Brain microvascular endothelial cell (primary cell): ENCODE measurements around the gene RNF130.

Experiments
- DNase-seq: peaks from one replicate; pipeline ENCODE4 v3.0.0-alpha.2; 2020
- H3K27ac ChIP-seq: fragments of 250-450 bp; sonication (Bioruptor Pico); 2 replicates; pipeline ENCODE4 v1.5.1; 2020; ENCODE audit warnings: mild to moderate bottlenecking, moderate library complexity
- H3K27me3 ChIP-seq: fragments of 250-450 bp; sonication (Bioruptor Pico); replicated peaks from 2 replicates; pipeline ENCODE4 v1.5.1; 2020; ENCODE audit warnings: mild to moderate bottlenecking
- H3K36me3 ChIP-seq: fragments of 250-450 bp; sonication (Bioruptor Pico); replicated peaks from 2 replicates; pipeline ENCODE4 v1.5.1; 2020; ENCODE audit warnings: mild to moderate bottlenecking
- H3K4me3 ChIP-seq: 2 replicates; pipeline ENCODE4 v1.5.1; 2011; ENCODE audit warnings: low read depth, mild to moderate bottlenecking, control low read depth, low read length, moderate library complexity
- CTCF ChIP-seq: IDR thresholded peaks from 2 replicates; pipeline ENCODE4 v1.5.1; 2011; ENCODE audit warnings: low read depth, mild to moderate bottlenecking, moderate library complexity, low read length, control low read depth, inconsistent platforms; ENCODE audit errors: missing control alignments
- in situ Hi-C: cut with HindIII; loops from 2 replicates; pipeline ENCODE4 v1.10.0; 2017; ENCODE audit warnings: low sequenced_read_pairs, low pct_ligation_motif_present

RNF130 gene

GRCh38 chr5:180112181-180112861 lies 40.8 kb upstream of the RNF130 start:
- TF ChIP-seq CTCF, result no peak
- H3K36me3 ChIP-seq, result no peaks in the 10 kb centered on the region
- H3K4me3 ChIP-seq, result no peak overlapping the region
- in situ Hi-C loops, result no loop called here
- DNase-seq, result no peak
- H3K27me3 ChIP-seq, result no peaks in the 10 kb centered on the region
- no peak overlapping the region for H3K27ac ChIP-seq

- H3K36me3 ChIP-seq, result no peaks in the 10 kb centered on the region
- no peak for DNase-seq
- no peak overlapping the region for H3K4me3 ChIP-seq
- no peaks in the 10 kb centered on the region for H3K27me3 ChIP-seq
- in situ Hi-C loops, result no loop called here
- no peak overlapping the region for H3K27ac ChIP-seq
- TF ChIP-seq CTCF, result no peak
These were observed 39.9 kb upstream of the RNF130 start for GRCh38 chr5:180111273-180112002.

GRCh38 chr5:180109920-180110319 lies 38.4 kb upstream of the RNF130 start:
- no peak overlapping the region for H3K27ac ChIP-seq
- no peak for DNase-seq
- no peaks in the 10 kb centered on the region for H3K36me3 ChIP-seq
- no peak overlapping the region for H3K4me3 ChIP-seq
- H3K27me3 ChIP-seq, result no peaks in the 10 kb centered on the region
- TF ChIP-seq CTCF, result no peak
- in situ Hi-C loops, result no loop called here

GRCh38 chr5:180107005-180107404 lies 35.4 kb upstream of the RNF130 start:
- H3K36me3 ChIP-seq, result no peaks in the 10 kb centered on the region
- no peak for DNase-seq
- in situ Hi-C loops, result no loop called here
- TF ChIP-seq CTCF, result no peak
- no peak overlapping the region for H3K4me3 ChIP-seq
- H3K27ac ChIP-seq, result no peak overlapping the region
- no peaks in the 10 kb centered on the region for H3K27me3 ChIP-seq

- DNase-seq, result peak; percentile 13
- Histone ChIP-seq H3K27ac (no peak overlapping the region), H3K4me3 (no peak overlapping the region), H3K27me3 (no peaks in the 10 kb centered on the region), H3K36me3 (no peaks in the 10 kb centered on the region)
- in situ Hi-C loops, result no loop called here
- no peak for TF ChIP-seq CTCF
These were observed 34.3 kb upstream of the RNF130 start for GRCh38 chr5:180105827-180106312.
